HepG2 (cell line): ENCODE data around the gene ZNF281.

Experiments
- JUN ChIP-seq: sonication (generic); formaldehyde crosslinking; IDR thresholded peaks from 2 replicates; pipeline ENCODE4 v1.4.0; 2020; ENCODE audit warnings: mild to moderate bottlenecking, missing genetic modification reagents
- SMAD3 ChIP-seq: sonication (generic); formaldehyde crosslinking; IDR thresholded peaks from 2 replicates; pipeline ENCODE4 v1.4.0; 2020; ENCODE audit warnings: missing genetic modification reagents
- STAG1 ChIP-seq: sonication (generic); formaldehyde crosslinking; IDR thresholded peaks from 2 replicates; pipeline ENCODE4 v1.4.0; 2020; ENCODE audit warnings: missing genetic modification reagents
- ZBTB21 ChIP-seq: sonication (generic); formaldehyde crosslinking; IDR thresholded peaks from 2 replicates; pipeline ENCODE4 v1.4.0; 2020; ENCODE audit warnings: missing genetic modification reagents
- ZNF776 ChIP-seq: sonication (generic); formaldehyde crosslinking; IDR thresholded peaks from 2 replicates; pipeline ENCODE4 v1.4.0; 2020; ENCODE audit warnings: mild to moderate bottlenecking, missing genetic modification reagents
- TF ChIP-seq, protein P1 (sequence below): sonication (generic); formaldehyde crosslinking; IDR thresholded peaks from 2 replicates; pipeline ENCODE4 v1.4.0; 2020; ENCODE audit warnings: missing genetic modification reagents, borderline replicate concordance

DNA sequence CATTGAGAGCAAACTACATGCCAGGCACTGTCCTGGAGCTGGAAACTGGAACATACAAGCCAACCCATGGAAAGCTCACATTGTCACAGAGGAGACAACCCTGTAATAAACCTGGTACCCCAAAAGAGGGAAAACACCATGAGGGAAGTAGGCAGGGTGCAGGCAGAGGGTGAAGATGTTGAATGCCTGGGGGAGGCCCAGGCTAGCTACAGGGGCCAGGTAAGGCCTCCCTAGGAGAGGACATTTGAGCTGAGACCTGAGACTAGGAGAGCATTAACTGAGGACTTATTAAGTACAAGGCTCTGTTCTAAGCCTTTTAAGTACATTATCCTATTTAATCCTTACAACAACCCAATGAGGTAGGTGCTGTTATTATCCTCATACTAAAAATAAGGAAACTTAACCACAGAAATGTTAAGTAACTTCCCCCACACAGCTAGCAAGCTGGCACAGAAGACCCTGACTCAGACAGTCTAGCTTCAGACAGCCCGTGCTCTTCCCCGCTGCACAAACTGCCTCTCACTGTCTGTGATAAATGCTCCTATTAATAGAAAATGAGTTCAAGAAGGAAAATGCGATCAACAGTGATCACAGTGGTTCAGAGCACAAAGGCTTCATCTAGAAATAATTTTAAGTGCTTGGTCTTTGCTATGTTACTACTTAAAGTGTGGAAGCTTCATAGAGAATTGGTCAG lies 41.8 kb downstream of the ZNF281 start:
- TF ChIP-seq ZBTB21 (CRISPR knock-in tag): no peak
- no peak for TF ChIP-seq SMAD3
- TF ChIP-seq, protein P1, sequence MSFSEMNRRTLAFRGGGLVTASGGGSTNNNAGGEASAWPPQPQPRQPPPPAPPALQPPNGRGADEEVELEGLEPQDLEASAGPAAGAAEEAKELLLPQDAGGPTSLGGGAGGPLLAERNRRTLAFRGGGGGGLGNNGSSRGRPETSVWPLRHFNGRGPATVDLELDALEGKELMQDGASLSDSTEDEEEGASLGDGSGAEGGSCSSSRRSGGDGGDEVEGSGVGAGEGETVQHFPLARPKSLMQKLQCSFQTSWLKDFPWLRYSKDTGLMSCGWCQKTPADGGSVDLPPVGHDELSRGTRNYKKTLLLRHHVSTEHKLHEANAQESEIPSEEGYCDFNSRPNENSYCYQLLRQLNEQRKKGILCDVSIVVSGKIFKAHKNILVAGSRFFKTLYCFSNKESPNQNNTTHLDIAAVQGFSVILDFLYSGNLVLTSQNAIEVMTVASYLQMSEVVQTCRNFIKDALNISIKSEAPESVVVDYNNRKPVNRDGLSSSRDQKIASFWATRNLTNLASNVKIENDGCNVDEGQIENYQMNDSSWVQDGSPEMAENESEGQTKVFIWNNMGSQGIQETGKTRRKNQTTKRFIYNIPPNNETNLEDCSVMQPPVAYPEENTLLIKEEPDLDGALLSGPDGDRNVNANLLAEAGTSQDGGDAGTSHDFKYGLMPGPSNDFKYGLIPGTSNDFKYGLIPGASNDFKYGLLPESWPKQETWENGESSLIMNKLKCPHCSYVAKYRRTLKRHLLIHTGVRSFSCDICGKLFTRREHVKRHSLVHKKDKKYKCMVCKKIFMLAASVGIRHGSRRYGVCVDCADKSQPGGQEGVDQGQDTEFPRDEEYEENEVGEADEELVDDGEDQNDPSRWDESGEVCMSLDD (CRISPR knock-in tag): no peak
- no peak for TF ChIP-seq JUN (CRISPR knock-in tag)
- no peak for TF ChIP-seq STAG1 (CRISPR knock-in tag)
- no peak for TF ChIP-seq ZNF776
